SK-N-SH (cell line): ENCODE measurements around the gene AOAH. TPM values are rescaled to one million over a fixed set of nuclear protein-coding genes. Genes with fewer than 3 reads are reported as not detected.

Experiments
- CTCF ChIA-PET: fragments of 300-600, 350-600 bp; formaldehyde crosslinking; extraction: SDS; loops from one replicate; lab custom pipeline; 2021; lab: Yijun Ruan, JAX
- POLR2A ChIA-PET: fragments of 350-600 bp; sonication (Branson Sonifier 250); formaldehyde crosslinking; extraction: SDS; loops from one replicate; lab custom pipeline; 2020; ENCODE audit warnings: antibody characterized with exemption, inconsistent platforms; lab: Yijun Ruan, JAX
- DNase-seq: peaks from one replicate; pipeline ENCODE4 v3.0.0; 2012
- H2AFZ ChIP-seq: fragments of 200-600 bp; sonication (generic); 2 replicates; pipeline ENCODE4 v1.8.1; 2016; ENCODE audit warnings: antibody characterized with exemption, mild to moderate bottlenecking, low read depth
- H3F3A ChIP-seq: fragments of 200-600 bp; sonication (generic); replicated peaks from 2 replicates; pipeline ENCODE3; 2016; ENCODE audit warnings: antibody characterized with exemption, mild to moderate bottlenecking; ENCODE audit not compliant: insufficient read depth
- H3K27ac ChIP-seq, 2 experiments: fragments of 200-500 bp in 1 of 2; fragments of 200-600 bp in 1 of 2; sonication (Bioruptor generic) in 1 of 2; sonication (generic), shearing (Covaris generic) in 1 of 2; 2 replicates each; pipeline versions ENCODE4 v1.5.1 to v1.6.1; 2014 to 2016; ENCODE audit warnings: low read depth in 2 of 2, inconsistent platforms in 1 of 2, low read length in 1 of 2, mild to moderate bottlenecking in 1 of 2, mixed read lengths in 1 of 2
- H3K27me3 ChIP-seq: fragments of 200-600 bp; sonication (generic), shearing (Covaris generic); 2 replicates; pipeline ENCODE4 v1.6.1; 2016; ENCODE audit warnings: mixed run types; ENCODE audit not compliant: insufficient read depth
- H3K36me3 ChIP-seq, 2 experiments: fragments of 200-500 bp in 1 of 2; fragments of 200-600 bp in 1 of 2; sonication (Bioruptor generic) in 1 of 2; sonication (generic) in 1 of 2; replicated peaks in 1 of 2; 2 replicates each; pipeline versions ENCODE3 to v1.5.1; 2014 to 2016; ENCODE audit warnings: low read length in 1 of 2, mild to moderate bottlenecking in 1 of 2; ENCODE audit not compliant: insufficient read depth in 2 of 2, control insufficient read depth in 1 of 2
- H3K4me1 ChIP-seq, 2 experiments: fragments of 200-500 bp in 1 of 2; fragments of 200-600 bp in 1 of 2; sonication (Bioruptor generic) in 1 of 2; sonication (generic), shearing (Covaris generic) in 1 of 2; 2 replicates each; pipeline versions ENCODE4 v1.5.1 to v1.6.1; 2014 to 2016; ENCODE audit warnings: low read depth in 1 of 2, low read length in 1 of 2, mixed run types in 1 of 2; ENCODE audit not compliant: insufficient read depth in 2 of 2, control insufficient read depth in 1 of 2
- H3K4me2 ChIP-seq: fragments of 200-600 bp; sonication (generic), shearing (Covaris generic); 2 replicates; pipeline ENCODE4 v1.6.1; 2017; ENCODE audit warnings: mixed run types
- H3K4me3 ChIP-seq, 2 experiments: fragments of 200-500 bp in 1 of 2; fragments of 200-600 bp in 1 of 2; sonication (Bioruptor generic) in 1 of 2; sonication (generic), shearing (Covaris generic) in 1 of 2; 2 replicates each; pipeline versions ENCODE4 v1.5.1 to v1.8.1; 2014 to 2016; ENCODE audit warnings: low read depth in 2 of 2, inconsistent platforms in 1 of 2, low read length in 1 of 2, mild to moderate bottlenecking in 1 of 2, mixed read lengths in 1 of 2, moderate library complexity in 1 of 2
- H3K79me2 ChIP-seq: fragments of 200-600 bp; sonication (generic); 2 replicates; pipeline ENCODE4 v1.8.1; 2017; ENCODE audit warnings: mild to moderate bottlenecking; ENCODE audit not compliant: insufficient read depth
- H3K9ac ChIP-seq: fragments of 200-600 bp; sonication (generic); 2 replicates; pipeline ENCODE4 v1.6.1; 2017; ENCODE audit warnings: mixed run types
- H3K9me2 ChIP-seq: fragments of 200-600 bp; sonication (generic); 2 replicates; pipeline ENCODE4 v1.6.1; 2017; ENCODE audit warnings: mixed run types
- H3K9me3 ChIP-seq: fragments of 200-600 bp; sonication (generic); 2 replicates; pipeline ENCODE4 v1.6.1; 2017; ENCODE audit warnings: mixed run types, mild to moderate bottlenecking, moderate library complexity
- H4K20me1 ChIP-seq: fragments of 200-600 bp; sonication (generic); 2 replicates; pipeline ENCODE4 v1.6.1; 2017; ENCODE audit warnings: mild to moderate bottlenecking, mixed run types; ENCODE audit not compliant: insufficient read depth
- EP300 ChIP-seq, 2 experiments: IDR thresholded peaks; 2 replicates each; pipeline versions ENCODE4 v1.4.0 to v1.6.1; 2012; ENCODE audit warnings: borderline replicate concordance in 1 of 2, low read depth in 1 of 2, low read length in 1 of 2
- EZH2phosphoT487 ChIP-seq: fragments of 200-600 bp; sonication (generic); IDR thresholded peaks from 2 replicates; pipeline ENCODE4 v1.6.1; 2017; ENCODE audit warnings: low read depth, mixed run types, mild to moderate bottlenecking, antibody characterized with exemption, moderate library complexity, borderline replicate concordance
- FOSL2 ChIP-seq: IDR thresholded peaks from 2 replicates; pipeline ENCODE4 v1.4.0; 2012; ENCODE audit warnings: low read depth, mild to moderate bottlenecking, moderate library complexity, borderline replicate concordance
- FOXJ3 ChIP-seq: sonication (generic); formaldehyde crosslinking; IDR thresholded peaks from 2 replicates; pipeline ENCODE4 v1.5.1; 2020; ENCODE audit warnings: mild to moderate bottlenecking, missing genetic modification reagents
- FOXM1 ChIP-seq: IDR thresholded peaks from 2 replicates; pipeline ENCODE4 v1.4.0; 2012; ENCODE audit warnings: low read depth, mild to moderate bottlenecking
- JUND ChIP-seq: IDR thresholded peaks from 2 replicates; pipeline ENCODE4 v1.4.0; 2012
- MEF2A ChIP-seq: IDR thresholded peaks from 2 replicates; pipeline ENCODE4 v1.4.0; 2012; ENCODE audit warnings: low read depth, borderline replicate concordance
- NFIC ChIP-seq: IDR thresholded peaks from 2 replicates; pipeline ENCODE4 v1.4.0; 2012; ENCODE audit warnings: borderline replicate concordance
- POLR2AphosphoS5 ChIP-seq: IDR thresholded peaks from 2 replicates; pipeline ENCODE4 v1.6.1; 2012; ENCODE audit warnings: low read depth, low read length
- RFX5 ChIP-seq: IDR thresholded peaks from 2 replicates; pipeline ENCODE4 v1.6.1; 2012; ENCODE audit warnings: mild to moderate bottlenecking, improper control_type of control experiment, low read length
- RXRA ChIP-seq: IDR thresholded peaks from 2 replicates; pipeline ENCODE4 v1.4.0; 2012; ENCODE audit warnings: low read depth, mild to moderate bottlenecking, borderline replicate concordance
- SIN3A ChIP-seq: IDR thresholded peaks from 2 replicates; pipeline ENCODE4 v1.6.1; 2012; ENCODE audit warnings: low read depth, mild to moderate bottlenecking, low read length, moderate library complexity, borderline replicate concordance
- TCF12 ChIP-seq: IDR thresholded peaks from 2 replicates; pipeline ENCODE4 v1.4.0; 2012
- TEAD4 ChIP-seq: IDR thresholded peaks from 2 replicates; pipeline ENCODE4 v1.4.0; 2012; ENCODE audit warnings: mild to moderate bottlenecking, borderline replicate concordance; ENCODE audit not compliant: insufficient read depth
- YY1 ChIP-seq: IDR thresholded peaks from 2 replicates; pipeline ENCODE4 v1.4.0; 2012; ENCODE audit warnings: low read depth, mild to moderate bottlenecking
- WGBS: methylation state at CpG from one replicate; pipeline ENCODE4 v1.1.6; 2017; ENCODE audit warnings: low lambda C conversion rate; 5-methylcytosine and 5-hydroxymethylcytosine counted together
- polyA plus RNA-seq, 3 experiments: library from polyadenylated mRNA; depleted of rRNA; stranded (reverse); fragments of >200 nt; gene quantifications; 2 replicates each; pipeline ENCODE4 v1.2.3, GENCODE V29; 2012
- TF ChIP-seq, protein P1 (sequence below): IDR thresholded peaks from 2 replicates; pipeline ENCODE4; 2012

AOAH gene
- polyA plus RNA-seq, 1 of the 3 experiments (the other 2 are of a cell fraction): not detected

DNA sequence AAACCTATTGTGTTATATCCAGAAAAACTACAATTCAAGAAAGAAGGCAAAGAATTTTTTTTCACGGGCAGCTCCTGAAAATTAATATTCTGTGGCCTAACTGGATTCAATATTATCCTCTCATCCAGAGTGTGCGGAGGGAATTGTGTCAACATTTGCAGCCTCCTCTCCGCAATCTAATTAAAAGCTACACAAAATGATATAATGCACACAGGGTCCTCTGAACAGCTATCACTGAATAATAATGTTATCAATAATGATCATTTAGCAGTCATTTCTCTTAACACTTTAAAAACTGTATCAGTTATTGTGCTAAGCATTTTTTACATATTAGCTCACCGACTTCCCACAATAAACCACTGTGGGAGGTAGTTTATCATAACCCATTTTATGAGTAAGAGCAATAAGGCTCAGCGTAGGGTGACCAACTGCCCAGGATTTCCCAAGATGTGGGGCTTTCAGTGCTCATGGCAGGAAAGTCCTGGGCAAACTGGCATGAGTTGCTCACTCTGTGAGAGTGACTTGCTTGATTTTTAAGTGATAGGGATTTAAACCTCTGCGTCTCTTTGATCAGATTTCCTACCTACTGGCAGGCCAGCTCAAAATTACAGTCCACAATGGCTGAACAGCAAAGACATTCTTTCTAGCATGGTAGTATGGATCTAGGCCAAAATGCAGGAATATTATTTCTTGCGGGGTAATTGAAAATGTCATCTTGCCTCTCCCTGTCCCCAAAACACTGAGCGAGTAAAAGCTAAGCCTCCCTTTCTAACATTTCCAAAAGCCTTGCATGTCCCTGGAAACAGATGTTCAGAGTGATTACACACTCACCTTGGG lies 65.7 kb downstream of the AOAH start:
- peak overlapping the region in 1 of 2 experiments; percentile 85; a peak in 3 of 4 replicates for H3K27ac ChIP-seq
- TF ChIP-seq NFIC: peak; percentile 47
- TF ChIP-seq RXRA: peak; percentile 30; the same call in 1 of the 2 replicates
- TF ChIP-seq MEF2A: 0 out of 2 replicates have a peak, but pooled peaks have one; percentile 39
- TF ChIP-seq FOSL2: peak; percentile 82
- peak; percentile 90 for TF ChIP-seq JUND
- TF ChIP-seq TEAD4: peak; percentile 60; the same call in 1 of the 2 replicates
- TF ChIP-seq POLR2AphosphoS5: no peak
- TF ChIP-seq, protein P1, sequence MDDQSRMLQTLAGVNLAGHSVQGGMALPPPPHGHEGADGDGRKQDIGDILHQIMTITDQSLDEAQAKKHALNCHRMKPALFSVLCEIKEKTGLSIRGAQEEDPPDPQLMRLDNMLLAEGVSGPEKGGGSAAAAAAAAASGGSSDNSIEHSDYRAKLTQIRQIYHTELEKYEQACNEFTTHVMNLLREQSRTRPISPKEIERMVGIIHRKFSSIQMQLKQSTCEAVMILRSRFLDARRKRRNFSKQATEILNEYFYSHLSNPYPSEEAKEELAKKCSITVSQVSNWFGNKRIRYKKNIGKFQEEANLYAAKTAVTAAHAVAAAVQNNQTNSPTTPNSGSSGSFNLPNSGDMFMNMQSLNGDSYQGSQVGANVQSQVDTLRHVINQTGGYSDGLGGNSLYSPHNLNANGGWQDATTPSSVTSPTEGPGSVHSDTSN: peak; percentile 42
- TF ChIP-seq EP300 (IDR thresholded peaks at IDR 0.05; ENCODE audit: borderline replicate concordance in 1 of 2, low read depth in 1 of 2, low read length in 1 of 2): peak in 1 of 2 experiments; percentile 74; a peak in 2 of 4 replicates
- no peak for TF ChIP-seq EZH2phosphoT487
- TF ChIP-seq YY1: no peak
- 0 out of 2 replicates have a peak, but pooled peaks have one; percentile 15 for TF ChIP-seq FOXM1
- TF ChIP-seq TCF12: peak; percentile 76
- TF ChIP-seq, all 33 proteins: peak for 10
- no peak overlapping the region for H2AFZ ChIP-seq
- H3K79me2 ChIP-seq: no peaks in the 10 kb centered on the region
- no peaks in the 10 kb centered on the region for H3K9me3 ChIP-seq
- no peaks in the 10 kb centered on the region for H3K36me3 ChIP-seq
- peaks cover 14 to 18% of the 10 kb centered on the region in 2 experiments for H3K4me1 ChIP-seq
- DNase-seq: no peak
- no peaks in the 10 kb centered on the region for H3K27me3 ChIP-seq
- H3K4me2 ChIP-seq: peak overlapping the region; percentile 23
- H3K9me2 ChIP-seq: no peaks in the 10 kb centered on the region
- WGBS: 55% methylated on average over 8 of the region's 8 CpGs
- 0 out of 4 replicates have a peak overlapping the region, but pooled peaks of 1 of the 2 experiments have one; percentile 4 for H3K4me3 ChIP-seq
- ChIA-PET CTCF (interaction anchor here (0.6 to 2.6 kb wide), 7 partner anchors 10 to 540 kb away, joined by 3 to 15 read pairs (median 3); no protein-coding TSS in a partner anchor), POLR2A (no interaction called here)
- peaks cover 12% of the 10 kb centered on the region for H3F3A ChIP-seq
- no peaks in the 10 kb centered on the region for H4K20me1 ChIP-seq
- peak overlapping the region; percentile 34 for H3K9ac ChIP-seq

DNA sequence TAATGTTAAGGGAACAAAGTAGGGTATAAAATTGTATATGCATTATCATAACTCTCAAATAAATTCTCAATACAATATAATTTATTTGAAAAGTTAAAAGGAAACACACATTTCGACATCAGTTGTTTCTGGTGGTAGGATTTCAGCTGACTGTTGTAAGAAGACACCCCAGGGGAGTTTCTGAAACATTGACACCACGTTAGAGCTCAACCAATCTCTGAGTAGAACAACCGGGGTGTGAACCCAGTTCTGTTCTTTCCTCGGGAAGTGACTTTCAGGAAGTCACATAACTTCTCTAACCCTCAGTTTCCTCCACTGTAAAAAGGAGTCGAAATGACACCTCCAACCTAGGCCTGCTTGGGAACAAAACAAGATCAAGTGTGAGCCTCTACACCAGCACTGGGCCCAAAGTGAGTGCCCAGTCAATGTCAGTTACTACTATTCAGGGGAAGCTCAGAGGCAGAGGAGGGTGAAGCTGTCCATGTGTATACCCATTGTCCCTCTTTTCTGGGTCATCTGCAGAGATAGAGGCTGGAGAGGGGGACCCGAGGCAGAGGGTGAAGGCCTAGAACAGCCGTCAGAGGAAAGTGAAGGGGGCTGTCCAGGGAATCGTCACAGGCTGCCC lies 67.1 kb downstream of the AOAH start:
- CTCF ChIA-PET: interaction anchor here (1.1 to 2.6 kb wide), 4 partner anchors 12 to 169 kb away, joined by 3 to 15 read pairs (median 7); no protein-coding TSS in a partner anchor
- Histone ChIP-seq H3K27ac (no peak overlapping the region), H3K9me3 (no peaks in the 10 kb centered on the region), H3K9ac (no peak overlapping the region), H3F3A (peaks cover 12% of the 10 kb centered on the region), H3K27me3 (no peaks in the 10 kb centered on the region), H3K4me3 (no peak overlapping the region), H3K79me2 (no peaks in the 10 kb centered on the region), H3K4me2 (no peak overlapping the region), H4K20me1 (no peaks in the 10 kb centered on the region), H2AFZ (no peak overlapping the region), H3K4me1 (peaks cover 14 to 16% of the 10 kb centered on the region in 2 experiments), H3K9me2 (no peaks in the 10 kb centered on the region), H3K36me3 (no peaks in the 10 kb centered on the region)
- no peak for DNase-seq
- 86% methylated on average over 8 of the region's 8 CpGs for whole genome bisulfite sequencing
- no peak for TF ChIP-seq TCF12
- TF ChIP-seq, protein P1: no peak
- TF ChIP-seq FOXJ3 (CRISPR knock-in tag): no peak
- no peak for TF ChIP-seq TEAD4
- TF ChIP-seq SIN3A: no peak
- no peak for TF ChIP-seq RFX5
- POLR2A ChIA-PET: no interaction called here
